HL-60 (cell line): ENCODE data around the gene LZTFL1.

Experiments
- GABPA ChIP-seq: IDR thresholded peaks from 2 replicates; pipeline ENCODE4 v1.6.1; 2012; ENCODE audit warnings: low read depth
- POLR2AphosphoS5 ChIP-seq: IDR thresholded peaks from 2 replicates; pipeline ENCODE4 v1.6.1; 2012; ENCODE audit warnings: low read depth
- TF ChIP-seq, protein P1 (sequence below): IDR thresholded peaks from one replicate; pipeline ENCODE4 v1.5.1; 2011; ENCODE audit warnings: low read length, control low read depth, inconsistent platforms; ENCODE audit not compliant: insufficient read depth

DNA sequence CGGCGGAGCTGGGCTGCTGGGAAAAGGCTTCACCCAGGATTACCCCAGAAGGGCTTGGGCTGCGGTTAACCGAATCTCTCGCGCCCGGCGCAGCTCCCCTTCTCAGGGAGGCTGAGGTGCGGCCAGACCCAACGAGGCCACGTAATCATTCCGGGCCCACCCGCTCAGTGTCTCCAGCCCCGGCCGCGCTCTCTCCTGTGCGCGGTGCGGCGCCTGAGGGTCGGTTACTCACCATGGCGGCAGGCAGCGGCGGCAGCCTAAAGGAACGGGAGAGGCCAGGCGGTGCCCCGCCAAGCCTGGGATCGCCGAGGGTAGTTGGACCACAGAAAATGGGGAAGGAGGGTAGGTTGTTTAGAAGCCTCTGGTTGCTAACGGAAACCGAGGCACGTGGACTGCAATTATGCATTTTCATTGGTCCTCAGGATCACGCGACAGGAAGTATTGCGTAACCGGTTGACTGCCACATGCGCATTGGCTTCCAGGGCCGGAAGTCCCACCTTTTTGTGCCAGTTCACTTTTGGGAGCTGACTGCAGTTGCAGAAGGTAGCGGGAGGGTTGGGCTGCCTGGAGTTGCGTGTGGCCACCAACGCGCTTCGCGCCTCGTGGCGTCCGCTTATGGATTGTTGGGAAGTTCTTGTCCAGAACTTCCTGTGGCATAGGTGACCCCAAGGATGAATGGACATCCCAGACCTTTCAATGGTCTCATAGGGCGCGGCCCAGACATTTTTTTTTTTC, at the start of gene LZTFL1:
- TF ChIP-seq POLR2AphosphoS5: peak; percentile 89
- TF ChIP-seq, protein P1, sequence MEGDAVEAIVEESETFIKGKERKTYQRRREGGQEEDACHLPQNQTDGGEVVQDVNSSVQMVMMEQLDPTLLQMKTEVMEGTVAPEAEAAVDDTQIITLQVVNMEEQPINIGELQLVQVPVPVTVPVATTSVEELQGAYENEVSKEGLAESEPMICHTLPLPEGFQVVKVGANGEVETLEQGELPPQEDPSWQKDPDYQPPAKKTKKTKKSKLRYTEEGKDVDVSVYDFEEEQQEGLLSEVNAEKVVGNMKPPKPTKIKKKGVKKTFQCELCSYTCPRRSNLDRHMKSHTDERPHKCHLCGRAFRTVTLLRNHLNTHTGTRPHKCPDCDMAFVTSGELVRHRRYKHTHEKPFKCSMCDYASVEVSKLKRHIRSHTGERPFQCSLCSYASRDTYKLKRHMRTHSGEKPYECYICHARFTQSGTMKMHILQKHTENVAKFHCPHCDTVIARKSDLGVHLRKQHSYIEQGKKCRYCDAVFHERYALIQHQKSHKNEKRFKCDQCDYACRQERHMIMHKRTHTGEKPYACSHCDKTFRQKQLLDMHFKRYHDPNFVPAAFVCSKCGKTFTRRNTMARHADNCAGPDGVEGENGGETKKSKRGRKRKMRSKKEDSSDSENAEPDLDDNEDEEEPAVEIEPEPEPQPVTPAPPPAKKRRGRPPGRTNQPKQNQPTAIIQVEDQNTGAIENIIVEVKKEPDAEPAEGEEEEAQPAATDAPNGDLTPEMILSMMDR: no peak
- TF ChIP-seq GABPA: peak; percentile 93
